Smooth muscle cell (in vitro differentiated cells): ENCODE results near the gene PPM1N. TPM values are rescaled to one million over a fixed set of nuclear protein-coding genes. Genes with fewer than 3 reads are reported as not detected.
A peak's percentile ranks its signal among the peaks of the same experiment; 100 is the strongest.

Experiments
- DNase-seq: peaks from one replicate; lab custom pipeline; 2025; ENCODE audit not compliant: unreplicated experiment; lab: John Stamatoyannopoulos, UW
- H2AFZ ChIP-seq: fragments of 200-600 bp; sonication (generic); 2 replicates; pipeline ENCODE4 v1.6.0; 2016; ENCODE audit warnings: antibody characterized with exemption, low read depth, mild to moderate bottlenecking
- H3F3A ChIP-seq: fragments of 200-600 bp; sonication (generic); 2 replicates; pipeline ENCODE4 v1.6.0; 2017; ENCODE audit warnings: antibody characterized with exemption, low read depth
- H3K27ac ChIP-seq: fragments of 200-600 bp; sonication (generic); 2 replicates; pipeline ENCODE4 v1.5.1; 2016; ENCODE audit warnings: low read depth, mild to moderate bottlenecking
- H3K27me3 ChIP-seq: fragments of 200-600 bp; sonication (generic); 2 replicates; pipeline ENCODE4 v1.6.1; 2016; ENCODE audit warnings: low read depth, mild to moderate bottlenecking
- H3K36me3 ChIP-seq: fragments of 200-600 bp; sonication (generic); 2 replicates; pipeline ENCODE4 v1.5.1; 2016; ENCODE audit warnings: low read depth
- H3K4me1 ChIP-seq: fragments of 200-600 bp; sonication (generic); 2 replicates; pipeline ENCODE4 v1.5.1; 2016; ENCODE audit warnings: low read depth
- H3K4me2 ChIP-seq: fragments of 200-600 bp; sonication (generic); 2 replicates; pipeline ENCODE4 v1.6.0; 2016; ENCODE audit warnings: mild to moderate bottlenecking
- H3K4me3 ChIP-seq: fragments of 200-600 bp; sonication (generic); 2 replicates; pipeline ENCODE4 v1.5.1; 2016; ENCODE audit warnings: mild to moderate bottlenecking
- H3K79me2 ChIP-seq: fragments of 200-600 bp; sonication (generic); 2 replicates; pipeline ENCODE4 v1.6.0; 2016; ENCODE audit warnings: low read depth, mild to moderate bottlenecking
- H3K9ac ChIP-seq: fragments of 200-600 bp; sonication (generic); 2 replicates; pipeline ENCODE4 v1.6.0; 2016; ENCODE audit warnings: low read depth
- H3K9me3 ChIP-seq: fragments of 200-600 bp; sonication (generic); replicated peaks from 2 replicates; pipeline ENCODE4 v1.5.1; 2016; ENCODE audit warnings: low read depth
- H4K20me1 ChIP-seq: fragments of 200-600 bp; sonication (generic); 2 replicates; pipeline ENCODE4 v1.6.0; 2016; ENCODE audit warnings: low read depth
- WGBS: methylation state at CpG from one replicate; pipeline ENCODE4 v1.1.7; 2016; ENCODE audit warnings: low lambda C conversion rate; 5-methylcytosine and 5-hydroxymethylcytosine counted together
- polyA plus RNA-seq: library from polyadenylated mRNA; unstranded; fragments of >200 nt; fragmentation: Nextera tagmentation; extraction: Ambion mirVana; gene quantifications from 2 replicates; pipeline ENCODE4 v1.2.1, GENCODE V29; 2016
- total RNA-seq: library from RNA; depleted of rRNA; stranded (reverse); fragments of >200 nt; gene quantifications from 2 replicates; pipeline ENCODE4 v1.2.3, GENCODE V29; 2014
- TF ChIP-seq, protein P1 (sequence below): fragments of 200-600 bp; sonication (generic); IDR thresholded peaks from 2 replicates; pipeline ENCODE4 v1.5.1; 2017; ENCODE audit warnings: borderline replicate concordance, mild to moderate bottlenecking, antibody characterized with exemption; ENCODE audit not compliant: insufficient read depth, poor library complexity, severe bottlenecking

PPM1N gene
- total and polyA plus RNA-seq, 2 experiments from 2014 or later = 0.16 to 0.58 TPM

DNA sequence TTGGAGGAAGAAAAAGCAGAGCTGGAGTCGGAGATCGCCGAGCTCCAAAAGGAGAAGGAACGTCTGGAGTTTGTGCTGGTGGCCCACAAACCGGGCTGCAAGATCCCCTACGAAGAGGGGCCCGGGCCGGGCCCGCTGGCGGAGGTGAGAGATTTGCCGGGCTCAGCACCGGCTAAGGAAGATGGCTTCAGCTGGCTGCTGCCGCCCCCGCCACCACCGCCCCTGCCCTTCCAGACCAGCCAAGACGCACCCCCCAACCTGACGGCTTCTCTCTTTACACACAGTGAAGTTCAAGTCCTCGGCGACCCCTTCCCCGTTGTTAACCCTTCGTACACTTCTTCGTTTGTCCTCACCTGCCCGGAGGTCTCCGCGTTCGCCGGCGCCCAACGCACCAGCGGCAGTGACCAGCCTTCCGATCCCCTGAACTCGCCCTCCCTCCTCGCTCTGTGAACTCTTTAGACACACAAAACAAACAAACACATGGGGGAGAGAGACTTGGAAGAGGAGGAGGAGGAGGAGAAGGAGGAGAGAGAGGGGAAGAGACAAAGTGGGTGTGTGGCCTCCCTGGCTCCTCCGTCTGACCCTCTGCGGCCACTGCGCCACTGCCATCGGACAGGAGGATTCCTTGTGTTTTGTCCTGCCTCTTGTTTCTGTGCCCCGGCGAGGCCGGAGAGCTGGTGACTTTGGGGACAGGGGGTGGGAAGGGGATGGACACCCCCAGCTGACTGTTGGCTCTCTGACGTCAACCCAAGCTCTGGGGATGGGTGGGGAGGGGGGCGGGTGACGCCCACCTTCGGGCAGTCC lies 25.5 kb upstream of the PPM1N start:
- Histone ChIP-seq H2AFZ (no peak overlapping the region), H3K79me2 (peaks cover 5% of the 10 kb centered on the region), H3K9me3 (no peaks in the 10 kb centered on the region), H3K4me2 (no peak overlapping the region), H3K27ac (no peak overlapping the region), H3K27me3 (no peaks in the 10 kb centered on the region), H4K20me1 (peaks cover 53% of the 10 kb centered on the region), H3F3A (peaks cover 4% of the 10 kb centered on the region), H3K4me1 (no peaks in the 10 kb centered on the region), H3K36me3 (peaks cover 8% of the 10 kb centered on the region), H3K9ac (no peak overlapping the region), H3K4me3 (no peak overlapping the region)
- no peak for DNase-seq
- WGBS = 71% methylated on average over 43 of the region's 44 CpGs
- TF ChIP-seq, protein P1, sequence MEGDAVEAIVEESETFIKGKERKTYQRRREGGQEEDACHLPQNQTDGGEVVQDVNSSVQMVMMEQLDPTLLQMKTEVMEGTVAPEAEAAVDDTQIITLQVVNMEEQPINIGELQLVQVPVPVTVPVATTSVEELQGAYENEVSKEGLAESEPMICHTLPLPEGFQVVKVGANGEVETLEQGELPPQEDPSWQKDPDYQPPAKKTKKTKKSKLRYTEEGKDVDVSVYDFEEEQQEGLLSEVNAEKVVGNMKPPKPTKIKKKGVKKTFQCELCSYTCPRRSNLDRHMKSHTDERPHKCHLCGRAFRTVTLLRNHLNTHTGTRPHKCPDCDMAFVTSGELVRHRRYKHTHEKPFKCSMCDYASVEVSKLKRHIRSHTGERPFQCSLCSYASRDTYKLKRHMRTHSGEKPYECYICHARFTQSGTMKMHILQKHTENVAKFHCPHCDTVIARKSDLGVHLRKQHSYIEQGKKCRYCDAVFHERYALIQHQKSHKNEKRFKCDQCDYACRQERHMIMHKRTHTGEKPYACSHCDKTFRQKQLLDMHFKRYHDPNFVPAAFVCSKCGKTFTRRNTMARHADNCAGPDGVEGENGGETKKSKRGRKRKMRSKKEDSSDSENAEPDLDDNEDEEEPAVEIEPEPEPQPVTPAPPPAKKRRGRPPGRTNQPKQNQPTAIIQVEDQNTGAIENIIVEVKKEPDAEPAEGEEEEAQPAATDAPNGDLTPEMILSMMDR = no peak

DNA sequence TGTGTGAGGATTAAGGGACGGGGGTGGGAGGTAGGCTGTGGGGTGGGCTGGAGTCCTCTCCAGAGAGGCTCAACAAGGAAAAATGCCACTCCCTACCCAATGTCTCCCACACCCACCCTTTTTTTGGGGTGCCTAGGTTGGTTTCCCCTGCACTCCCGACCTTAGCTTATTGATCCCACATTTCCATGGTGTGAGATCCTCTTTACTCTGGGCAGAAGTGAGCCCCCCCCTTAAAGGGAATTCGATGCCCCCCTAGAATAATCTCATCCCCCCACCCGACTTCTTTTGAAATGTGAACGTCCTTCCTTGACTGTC lies 24.9 kb upstream of the PPM1N start:
- H3K36me3 ChIP-seq = peaks cover 8% of the 10 kb centered on the region
- no peak overlapping the region for H3K4me2 ChIP-seq
- peaks cover 4% of the 10 kb centered on the region for H3F3A ChIP-seq
- H3K27me3 ChIP-seq = no peaks in the 10 kb centered on the region
- no peak for DNase-seq
- no peaks in the 10 kb centered on the region for H3K9me3 ChIP-seq
- H3K4me1 ChIP-seq = no peaks in the 10 kb centered on the region
- H2AFZ ChIP-seq = no peak overlapping the region
- H3K9ac ChIP-seq = no peak overlapping the region
- 77% methylated on average over 3 of the region's 5 CpGs for WGBS
- H3K79me2 ChIP-seq = peaks cover 4% of the 10 kb centered on the region
- H4K20me1 ChIP-seq = peaks cover 49% of the 10 kb centered on the region
- no peak overlapping the region for H3K4me3 ChIP-seq
- TF ChIP-seq, protein P1 = no peak
- no peak overlapping the region for H3K27ac ChIP-seq

DNA sequence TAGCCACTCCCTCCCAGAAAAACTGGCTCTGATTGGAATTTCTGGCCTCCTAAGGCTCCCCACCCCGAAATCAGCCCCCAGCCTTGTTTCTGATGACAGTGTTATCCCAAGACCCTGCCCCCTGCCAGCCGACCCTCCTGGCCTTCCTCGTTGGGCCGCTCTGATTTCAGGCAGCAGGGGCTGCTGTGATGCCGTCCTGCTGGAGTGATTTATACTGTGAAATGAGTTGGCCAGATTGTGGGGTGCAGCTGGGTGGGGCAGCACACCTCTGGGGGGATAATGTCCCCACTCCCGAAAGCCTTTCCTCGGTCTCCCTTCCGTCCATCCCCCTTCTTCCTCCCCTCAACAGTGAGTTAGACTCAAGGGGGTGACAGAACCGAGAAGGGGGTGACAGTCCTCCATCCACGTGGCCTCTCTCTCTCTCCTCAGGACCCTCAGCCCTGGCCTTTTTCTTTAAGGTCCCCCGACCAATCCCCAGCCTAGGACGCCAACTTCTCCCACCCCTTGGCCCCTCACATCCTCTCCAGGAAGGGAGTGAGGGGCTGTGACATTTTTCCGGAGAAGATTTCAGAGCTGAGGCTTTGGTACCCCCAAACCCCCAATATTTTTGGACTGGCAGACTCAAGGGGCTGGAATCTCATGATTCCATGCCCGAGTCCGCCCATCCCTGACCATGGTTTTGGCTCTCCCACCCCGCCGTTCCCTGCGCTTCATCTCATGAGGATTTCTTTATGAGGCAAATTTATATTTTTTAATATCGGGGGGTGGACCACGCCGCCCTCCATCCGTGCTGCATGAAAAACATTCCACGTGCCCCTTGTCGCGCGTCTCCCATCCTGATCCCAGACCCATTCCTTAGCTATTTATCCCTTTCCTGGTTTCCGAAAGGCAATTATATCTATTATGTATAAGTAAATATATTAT lies 24.3 kb upstream of the PPM1N start:
- Histone ChIP-seq H3K27ac (no peak overlapping the region), H3F3A (peaks cover 4% of the 10 kb centered on the region), H3K4me3 (no peak overlapping the region), H3K9me3 (no peaks in the 10 kb centered on the region), H3K4me1 (no peaks in the 10 kb centered on the region), H3K36me3 (peaks cover 8% of the 10 kb centered on the region), H2AFZ (no peak overlapping the region), H4K20me1 (peaks cover 42% of the 10 kb centered on the region), H3K4me2 (no peak overlapping the region), H3K79me2 (no peaks in the 10 kb centered on the region), H3K27me3 (no peaks in the 10 kb centered on the region), H3K9ac (no peak overlapping the region)
- TF ChIP-seq, protein P1 = no peak
- DNase-seq = peak; percentile 65
- 90% methylated on average over 27 of the region's 27 CpGs for WGBS
